NOMO-1 treated with dmso at 0.1 percent for 144 hours (cell line): ENCODE results near the gene GSN.

ENCODE experiments used
- DNase-seq: peaks from one replicate; lab custom pipeline; 2025; ENCODE audit not compliant: unreplicated experiment; lab: John Stamatoyannopoulos, UW

GSN gene

DNA sequence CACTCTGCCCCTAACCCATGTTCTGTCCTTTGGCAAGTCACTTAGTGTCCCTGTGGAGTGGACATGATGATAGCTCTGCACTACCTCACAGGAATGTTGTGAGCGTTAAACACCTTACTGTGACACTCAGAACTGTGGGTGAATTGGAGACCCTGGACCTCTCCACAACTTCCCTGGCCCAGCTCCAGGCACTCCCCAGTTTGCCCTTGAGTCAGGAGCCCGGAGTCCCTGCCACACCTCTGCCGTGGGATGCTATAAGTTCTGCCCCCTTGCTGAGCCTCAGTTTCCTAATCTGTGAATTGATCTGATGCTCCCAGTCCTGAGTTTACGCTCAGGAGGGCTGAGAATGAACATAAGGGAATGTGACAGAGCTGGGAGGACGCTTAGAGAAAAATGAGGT lies 34.4 kb downstream of the GSN start:
- DNase-seq, result no peak

DNA sequence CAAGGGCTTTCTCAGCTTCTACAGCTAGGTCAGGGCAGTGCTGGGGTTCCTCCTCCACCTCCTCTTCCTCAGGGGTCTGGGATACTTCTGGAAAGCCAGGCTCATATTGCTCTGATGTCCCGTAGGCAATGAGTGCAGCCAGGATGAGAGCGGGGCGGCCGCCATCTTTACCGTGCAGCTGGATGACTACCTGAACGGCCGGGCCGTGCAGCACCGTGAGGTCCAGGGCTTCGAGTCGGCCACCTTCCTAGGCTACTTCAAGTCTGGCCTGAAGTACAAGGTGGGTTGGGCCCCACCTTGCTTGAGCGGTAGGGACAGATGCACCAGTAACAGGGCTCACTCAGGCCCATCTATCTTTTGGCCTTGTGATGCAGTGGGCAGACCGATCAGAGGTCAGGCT lies 34.8 kb downstream of the GSN start:
- DNase-seq, result no peak

DNA sequence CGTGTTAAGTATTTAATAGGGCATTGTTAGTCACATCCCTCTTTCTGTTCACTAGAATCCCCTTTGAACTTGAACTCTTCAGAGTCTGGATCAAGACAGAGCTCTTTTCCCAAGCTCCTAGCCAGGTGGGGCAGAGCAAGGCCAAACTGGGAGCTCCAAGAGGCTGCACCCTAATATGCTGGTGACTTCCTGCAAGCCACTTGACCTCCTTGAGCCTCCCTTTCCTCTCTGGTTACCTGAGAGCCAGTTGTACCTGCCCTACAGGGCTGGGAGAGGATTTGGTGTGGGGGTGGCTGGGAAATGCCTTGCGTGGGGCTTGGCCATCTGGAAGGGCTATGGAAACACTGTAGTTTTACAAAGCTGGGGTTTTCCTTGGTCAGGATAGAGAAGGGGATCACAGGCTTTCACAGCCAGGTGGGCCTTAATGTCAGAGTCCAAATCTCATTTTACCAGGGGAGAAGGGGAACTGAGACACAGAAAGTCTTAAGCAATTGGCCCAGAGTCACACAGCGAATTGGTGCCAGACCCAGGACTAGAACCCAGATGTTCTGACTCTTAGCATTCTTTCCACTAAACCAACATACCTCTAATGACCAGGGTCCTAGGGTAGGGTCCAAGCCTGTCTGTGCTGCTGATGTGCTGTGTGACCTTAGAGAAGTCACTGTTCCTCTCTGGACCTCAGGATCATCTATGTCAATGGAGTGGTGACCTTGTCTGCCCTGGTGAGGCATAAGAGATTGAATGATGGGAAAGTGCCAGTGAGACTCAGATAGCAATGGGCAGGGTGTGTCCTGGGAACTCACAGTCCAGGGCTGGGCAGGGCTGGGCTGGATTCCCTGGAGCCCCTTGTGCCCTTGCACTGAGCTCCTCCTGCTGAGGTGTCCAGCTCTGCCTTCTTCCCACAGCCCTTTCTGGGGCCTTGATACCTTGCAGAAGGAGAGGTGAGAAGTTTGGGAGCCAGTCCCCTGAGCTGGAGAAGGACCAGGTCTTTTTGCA lies 35.8 kb downstream of the GSN start:
- no peak for DNase-seq

GRCh38 chr9:121304707-121305106 lies 36.7 kb downstream of the GSN start:
- no peak for DNase-seq

- DNase-seq, result no peak
These were observed 37.5 kb downstream of the GSN start for GRCh38 chr9:121305269-121305994.

- no peak for DNase-seq
These were observed 40.0 kb downstream of the GSN start for GRCh38 chr9:121307976-121308375.

- no peak for DNase-seq
These were observed 40.8 kb downstream of the GSN start for GRCh38 chr9:121308765-121309164.

DNA sequence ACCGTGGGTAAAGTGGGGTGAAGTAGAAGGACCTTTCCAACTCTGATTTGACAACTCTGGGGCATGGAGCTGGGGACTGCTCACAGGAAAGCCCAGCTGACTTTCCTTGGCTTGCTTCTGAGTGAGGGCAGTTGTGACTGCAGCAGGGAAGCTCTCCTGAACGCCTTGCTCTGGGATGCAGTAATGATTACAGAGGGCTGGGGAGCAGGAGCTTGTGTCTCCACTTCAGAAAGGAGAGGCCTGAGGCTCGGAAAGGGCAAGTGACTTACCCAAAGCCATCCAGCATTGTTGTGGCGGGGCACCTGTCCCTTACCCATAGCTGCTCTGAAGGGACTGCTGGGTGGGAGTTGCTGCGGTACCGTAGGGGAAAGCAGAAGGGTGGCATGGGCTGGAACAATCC lies 41.2 kb downstream of the GSN start:
- no peak for DNase-seq

- no peak for DNase-seq
These were observed 42.0 kb downstream of the GSN start for GRCh38 chr9:121309833-121310425.

DNA sequence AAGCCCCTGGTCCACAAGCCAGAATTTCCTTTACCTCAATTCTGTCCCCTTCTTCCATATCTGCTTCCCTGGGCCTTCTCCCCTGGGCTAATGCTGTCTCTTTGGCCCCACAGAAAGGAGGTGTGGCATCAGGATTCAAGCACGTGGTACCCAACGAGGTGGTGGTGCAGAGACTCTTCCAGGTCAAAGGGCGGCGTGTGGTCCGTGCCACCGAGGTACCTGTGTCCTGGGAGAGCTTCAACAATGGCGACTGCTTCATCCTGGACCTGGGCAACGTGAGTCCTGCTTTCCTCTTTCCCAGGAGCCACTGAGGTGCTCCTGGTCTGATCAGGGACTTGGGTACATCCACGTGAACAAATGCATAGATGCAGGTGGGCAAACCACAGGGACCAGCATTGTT lies 42.6 kb downstream of the GSN start:
- no peak for DNase-seq

DNA sequence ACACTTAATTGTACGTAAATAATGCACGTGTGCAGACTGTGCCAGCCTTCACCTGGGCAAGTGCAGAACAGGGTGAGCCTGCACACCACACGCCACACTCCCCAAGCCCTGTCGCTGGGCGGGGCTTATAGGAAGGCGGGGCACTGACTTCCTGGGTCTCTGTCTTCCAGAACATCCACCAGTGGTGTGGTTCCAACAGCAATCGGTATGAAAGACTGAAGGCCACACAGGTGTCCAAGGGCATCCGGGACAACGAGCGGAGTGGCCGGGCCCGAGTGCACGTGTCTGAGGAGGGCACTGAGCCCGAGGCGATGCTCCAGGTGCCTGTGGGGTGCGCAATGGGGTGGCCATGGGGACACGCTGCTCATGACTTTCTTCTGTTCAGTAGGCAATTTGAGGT lies 44.2 kb downstream of the GSN start:
- DNase-seq, result no peak

DNA sequence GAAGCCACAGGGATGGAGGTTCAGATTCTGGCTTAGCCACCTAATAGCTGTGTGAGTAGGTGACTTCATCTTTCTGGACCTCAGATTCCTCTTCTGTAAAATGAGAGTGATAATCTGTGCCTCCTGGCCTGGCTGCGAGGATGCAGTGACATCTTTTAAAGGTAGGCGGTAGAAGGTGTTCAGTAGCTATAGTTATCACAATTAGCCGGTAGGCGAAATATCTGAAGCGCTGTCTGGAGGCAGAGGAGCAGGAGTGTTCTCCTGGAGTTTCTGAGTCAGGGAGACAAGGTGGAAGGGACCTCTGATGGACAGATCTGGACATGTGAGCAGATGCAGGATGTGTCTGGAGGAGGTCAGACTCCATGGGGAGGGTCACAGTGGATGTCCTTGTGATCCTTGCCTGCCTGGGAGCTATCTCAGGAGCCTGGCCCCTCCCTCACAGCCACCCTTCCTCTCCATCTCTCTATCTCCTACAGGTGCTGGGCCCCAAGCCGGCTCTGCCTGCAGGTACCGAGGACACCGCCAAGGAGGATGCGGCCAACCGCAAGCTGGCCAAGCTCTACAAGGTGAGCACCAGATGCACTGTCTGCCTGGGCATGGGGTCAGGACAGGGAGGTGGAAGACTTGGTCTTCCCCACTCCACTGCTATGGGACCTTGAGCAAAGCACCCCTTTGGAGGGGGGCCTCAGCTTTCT lies 45.6 kb downstream of the GSN start:
- DNase-seq, result no peak

- no peak for DNase-seq
These were observed 48.4 kb downstream of the GSN start for GRCh38 chr9:121316378-121316777.

GRCh38 chr9:121316852-121317373 lies 49.0 kb downstream of the GSN start:
- DNase-seq, result no peak

DNA sequence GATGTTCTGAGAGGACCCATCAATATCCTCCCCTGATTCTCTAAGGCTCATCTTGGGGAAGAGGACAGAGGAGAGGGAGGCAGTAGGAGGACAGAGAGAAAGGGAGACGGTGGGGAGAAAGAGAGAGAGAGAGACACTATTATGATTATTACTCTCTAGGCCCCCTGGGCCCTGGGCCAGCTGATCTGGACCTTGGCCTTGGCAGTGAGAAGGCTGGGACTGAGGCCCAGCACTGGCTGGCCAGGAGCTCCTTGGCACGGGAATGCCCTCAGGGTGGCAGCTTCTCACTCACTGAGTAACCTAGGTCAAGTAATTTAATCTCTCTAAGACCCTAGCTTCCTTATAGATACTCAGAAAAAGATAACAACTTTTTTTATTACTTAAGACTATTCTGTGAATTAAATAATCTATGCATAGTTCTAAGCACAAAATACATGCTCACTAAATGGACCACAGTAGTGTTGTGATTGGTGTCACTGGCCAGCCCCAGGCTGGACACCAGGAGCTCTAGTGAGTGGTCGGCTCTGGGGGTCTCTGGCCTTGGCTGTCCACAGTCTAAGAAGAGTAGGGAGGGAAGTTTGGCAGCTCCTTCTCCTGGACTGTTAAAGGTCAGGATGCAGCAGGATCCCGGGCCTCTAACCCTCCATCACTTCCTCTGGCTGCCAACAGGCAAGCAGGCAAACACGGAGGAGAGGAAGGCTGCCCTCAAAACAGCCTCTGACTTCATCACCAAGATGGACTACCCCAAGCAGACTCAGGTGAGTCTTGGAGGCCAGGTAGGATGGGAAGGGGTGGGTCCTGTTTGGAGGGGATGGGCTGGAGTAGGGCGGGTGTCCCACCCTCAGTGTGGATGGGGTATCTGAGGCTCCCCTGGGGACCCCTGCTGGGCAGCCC lies 50.0 kb downstream of the GSN start:
- no peak for DNase-seq

- DNase-seq, result no peak
These were observed 50.8 kb downstream of the GSN start for GRCh38 chr9:121318631-121319382.

DNA sequence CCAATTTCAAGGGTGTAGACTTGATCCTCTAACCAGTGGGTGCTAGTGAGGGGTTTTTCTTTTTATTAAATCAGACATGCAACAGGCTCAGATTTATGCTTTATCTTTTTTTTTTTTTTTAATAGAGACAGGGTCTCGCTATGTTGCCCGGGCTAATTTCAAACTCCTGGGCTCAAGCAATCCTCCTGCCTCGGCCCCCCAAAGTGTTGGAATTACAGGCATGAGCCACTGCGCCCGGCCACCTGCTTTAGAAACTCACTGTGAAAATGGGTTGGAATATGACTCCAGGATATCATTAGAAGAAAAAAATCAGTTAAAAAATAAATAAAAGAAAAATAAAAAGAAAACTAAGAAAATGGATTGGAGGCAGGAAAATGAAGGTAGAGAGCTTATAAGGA lies 51.4 kb downstream of the GSN start:
- DNase-seq, result no peak

- no peak for DNase-seq
These were observed 53.1 kb downstream of the GSN start for GRCh38 chr9:121321016-121321503.
